ENCODE data around the gene SMIM41.

- TF ChIP-seq POLR2A (IDR thresholded peaks at IDR 0.05) (no peak), POLR2AphosphoS5 (IDR thresholded peaks at IDR 0.05; ENCODE audit: insufficient read depth in 1 of 2, low read depth in 1 of 2) (no peak)
- TF ChIP-seq, protein P1, sequence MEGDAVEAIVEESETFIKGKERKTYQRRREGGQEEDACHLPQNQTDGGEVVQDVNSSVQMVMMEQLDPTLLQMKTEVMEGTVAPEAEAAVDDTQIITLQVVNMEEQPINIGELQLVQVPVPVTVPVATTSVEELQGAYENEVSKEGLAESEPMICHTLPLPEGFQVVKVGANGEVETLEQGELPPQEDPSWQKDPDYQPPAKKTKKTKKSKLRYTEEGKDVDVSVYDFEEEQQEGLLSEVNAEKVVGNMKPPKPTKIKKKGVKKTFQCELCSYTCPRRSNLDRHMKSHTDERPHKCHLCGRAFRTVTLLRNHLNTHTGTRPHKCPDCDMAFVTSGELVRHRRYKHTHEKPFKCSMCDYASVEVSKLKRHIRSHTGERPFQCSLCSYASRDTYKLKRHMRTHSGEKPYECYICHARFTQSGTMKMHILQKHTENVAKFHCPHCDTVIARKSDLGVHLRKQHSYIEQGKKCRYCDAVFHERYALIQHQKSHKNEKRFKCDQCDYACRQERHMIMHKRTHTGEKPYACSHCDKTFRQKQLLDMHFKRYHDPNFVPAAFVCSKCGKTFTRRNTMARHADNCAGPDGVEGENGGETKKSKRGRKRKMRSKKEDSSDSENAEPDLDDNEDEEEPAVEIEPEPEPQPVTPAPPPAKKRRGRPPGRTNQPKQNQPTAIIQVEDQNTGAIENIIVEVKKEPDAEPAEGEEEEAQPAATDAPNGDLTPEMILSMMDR (IDR thresholded peaks at IDR 0.05) = no peak
These were observed 48.4 kb downstream of the SMIM41 start for GRCh38 chr12:52127683-52128450.
